Measurements from ENCODE around the gene NEU1.

- no peak for TF ChIP-seq CTCF (IDR thresholded peaks at IDR 0.05 in 4 of 5, conservative IDR thresholded peaks at IDR 0.05 in 1 of 5)
- peak; percentile 100 for TF ChIP-seq POLR2A (IDR thresholded peaks at IDR 0.05)
These were observed 47.4 kb downstream of the NEU1 start, which contains the start of the genes HSPA1A and HSPA1L for GRCh38 chr6:31815025-31815838.

Data from gastrocnemius medialis (tissue), 4 donors.